Measurements from ENCODE around the gene CHTOP. TPM values are rescaled to one million over a fixed set of nuclear protein-coding genes. Genes with fewer than 3 reads are reported as not detected.
A peak's percentile ranks its signal among the peaks of the same experiment; 100 is the strongest.

CHTOP gene
- total RNA-seq, 1 experiment from 2014 or later = 85.1 TPM

DNA sequence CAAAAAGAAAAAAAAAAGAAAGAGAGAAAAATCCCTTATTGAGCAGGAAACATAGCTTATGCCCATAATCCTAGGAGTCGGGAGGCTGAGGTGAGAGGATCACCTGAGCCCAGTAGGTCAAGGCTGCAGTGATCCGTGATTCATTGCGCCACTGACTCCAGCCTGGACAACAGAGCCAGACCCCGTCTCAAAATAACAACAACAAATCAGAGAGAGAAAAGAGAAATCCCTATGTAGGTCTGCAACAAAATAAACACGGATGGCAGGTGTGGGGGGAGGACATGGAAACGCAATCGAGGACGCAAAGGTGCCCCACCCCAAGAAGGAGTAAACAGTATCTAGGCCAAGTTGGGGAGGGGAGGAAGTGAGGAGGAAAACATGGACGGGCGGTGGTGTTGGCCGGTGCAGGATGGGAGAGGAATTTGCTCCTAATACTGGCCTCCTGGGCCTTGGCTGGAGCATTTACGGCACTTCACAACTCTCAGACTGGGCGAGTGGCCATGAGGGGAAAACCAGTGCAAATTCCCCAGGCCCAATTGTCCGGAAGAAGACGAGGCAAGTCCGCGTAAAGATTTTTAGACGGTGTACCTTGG, 609 bp upstream of the CHTOP start:
- TF ChIP-seq, protein P1, sequence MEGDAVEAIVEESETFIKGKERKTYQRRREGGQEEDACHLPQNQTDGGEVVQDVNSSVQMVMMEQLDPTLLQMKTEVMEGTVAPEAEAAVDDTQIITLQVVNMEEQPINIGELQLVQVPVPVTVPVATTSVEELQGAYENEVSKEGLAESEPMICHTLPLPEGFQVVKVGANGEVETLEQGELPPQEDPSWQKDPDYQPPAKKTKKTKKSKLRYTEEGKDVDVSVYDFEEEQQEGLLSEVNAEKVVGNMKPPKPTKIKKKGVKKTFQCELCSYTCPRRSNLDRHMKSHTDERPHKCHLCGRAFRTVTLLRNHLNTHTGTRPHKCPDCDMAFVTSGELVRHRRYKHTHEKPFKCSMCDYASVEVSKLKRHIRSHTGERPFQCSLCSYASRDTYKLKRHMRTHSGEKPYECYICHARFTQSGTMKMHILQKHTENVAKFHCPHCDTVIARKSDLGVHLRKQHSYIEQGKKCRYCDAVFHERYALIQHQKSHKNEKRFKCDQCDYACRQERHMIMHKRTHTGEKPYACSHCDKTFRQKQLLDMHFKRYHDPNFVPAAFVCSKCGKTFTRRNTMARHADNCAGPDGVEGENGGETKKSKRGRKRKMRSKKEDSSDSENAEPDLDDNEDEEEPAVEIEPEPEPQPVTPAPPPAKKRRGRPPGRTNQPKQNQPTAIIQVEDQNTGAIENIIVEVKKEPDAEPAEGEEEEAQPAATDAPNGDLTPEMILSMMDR (IDR thresholded peaks at IDR 0.05; ENCODE audit: insufficient read depth in 1 of 2, low read depth in 1 of 2, low read length in 1 of 2, severe bottlenecking in 1 of 2, unreplicated experiment in 1 of 2) = no peak
- Mint-ChIP-seq H3K27me3 (ENCODE audit: insufficient read depth, unreplicated experiment) (no peaks in the 10 kb centered on the region), H3K4me3 (ENCODE audit: unreplicated experiment) (peak overlapping the region; percentile 98), H3K4me1 (ENCODE audit: low read depth, unreplicated experiment) (peaks cover 33% of the 10 kb centered on the region), H3K27ac (ENCODE audit: unreplicated experiment) (peak overlapping the region; percentile 99), H3K36me3 (ENCODE audit: insufficient read depth, unreplicated experiment) (peaks cover 50% of the 10 kb centered on the region), H3K9me3 (ENCODE audit: unreplicated experiment) (peaks cover 5% of the 10 kb centered on the region)
- Histone ChIP-seq H3K36me3 (ENCODE audit: control insufficient read depth, insufficient read depth, low read length) (peaks cover 3% of the 10 kb centered on the region), H3K4me3 (ENCODE audit: low read depth, low read length) (no peak overlapping the region), H3K4me1 (peaks cover 26% of the 10 kb centered on the region), H3K27me3 (replicated peaks; ENCODE audit: control insufficient read depth, insufficient read depth, low read length) (no peaks in the 10 kb centered on the region), H3K9me3 (no peaks in the 10 kb centered on the region)
- DNase-seq = no peak
- POLR2A ChIA-PET = interaction anchor here (0.6 to 2.2 kb wide), 19 partner anchors 10 to 345 kb away, joined by 3 to 34 read pairs (median 5); partner anchors contain the start of genes INTS3, JTB, S100A14 and S100A16
- intact Hi-C loops (cut with micrococcal nuclease; ENCODE audit: unreplicated experiment) = loop anchor here (5.0 kb wide), 1 partner anchor 109 kb away; no protein-coding TSS in a partner anchor
- BruUV-seq (replicated peaks) = no TSS peak
- CTCF ChIA-PET = interaction anchor here (0.6 to 2.1 kb wide), 9 partner anchors 15 to 125 kb away, joined by 3 to 16 read pairs (median 5); partner anchors contain the start of genes S100A14 and S100A16

DNA sequence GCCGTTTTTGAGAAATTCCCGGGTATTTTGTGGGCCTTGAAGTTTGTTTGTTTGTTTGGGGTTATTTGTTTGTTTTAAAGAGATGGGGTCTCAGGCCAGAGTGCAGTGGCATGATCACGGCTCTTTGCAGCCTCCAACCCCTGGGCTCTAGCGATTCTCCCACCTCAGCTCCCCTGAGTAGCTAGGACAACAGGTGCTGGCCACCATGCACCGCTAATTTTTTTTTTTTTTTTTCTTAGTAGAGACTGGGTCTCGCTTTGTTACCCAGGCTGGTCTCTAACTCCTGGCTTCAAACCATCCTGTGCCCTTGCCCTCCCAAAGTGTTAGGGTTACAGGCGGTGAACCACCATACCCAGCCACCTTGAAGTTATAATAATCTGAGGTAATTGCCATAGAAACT, 2.0 kb downstream of the CHTOP start:
- Histone ChIP-seq H3K4me1 (peaks cover 12% of the 10 kb centered on the region), H3K36me3 (ENCODE audit: control insufficient read depth, insufficient read depth, low read length) (peaks cover 4% of the 10 kb centered on the region), H3K9me3 (no peaks in the 10 kb centered on the region), H3K27me3 (replicated peaks; ENCODE audit: control insufficient read depth, insufficient read depth, low read length) (no peaks in the 10 kb centered on the region), H3K4me3 (ENCODE audit: low read depth, low read length) (no peak overlapping the region)
- Mint-ChIP-seq H3K27me3 (ENCODE audit: insufficient read depth, unreplicated experiment) (no peaks in the 10 kb centered on the region), H3K9me3 (ENCODE audit: unreplicated experiment) (peaks cover 5% of the 10 kb centered on the region), H3K27ac (ENCODE audit: unreplicated experiment) (no peak overlapping the region), H3K4me1 (ENCODE audit: low read depth, unreplicated experiment) (peaks cover 24% of the 10 kb centered on the region), H3K36me3 (ENCODE audit: insufficient read depth, unreplicated experiment) (peaks cover 70% of the 10 kb centered on the region), H3K4me3 (ENCODE audit: unreplicated experiment) (peak overlapping the region; percentile 47)
- TF ChIP-seq, protein P1 (IDR thresholded peaks at IDR 0.05; ENCODE audit: insufficient read depth in 1 of 2, low read depth in 1 of 2, low read length in 1 of 2, severe bottlenecking in 1 of 2, unreplicated experiment in 1 of 2) = no peak
- no peak for DNase-seq
- POLR2A ChIA-PET = no interaction called here
- CTCF ChIA-PET = no interaction called here
- intact Hi-C loops (cut with micrococcal nuclease; ENCODE audit: unreplicated experiment) = loop anchor here (2.0 kb wide), 1 partner anchor 35 kb away; the partner anchor contains the start of gene ILF2
- no TSS peak for BruUV-seq (replicated peaks)

DNA sequence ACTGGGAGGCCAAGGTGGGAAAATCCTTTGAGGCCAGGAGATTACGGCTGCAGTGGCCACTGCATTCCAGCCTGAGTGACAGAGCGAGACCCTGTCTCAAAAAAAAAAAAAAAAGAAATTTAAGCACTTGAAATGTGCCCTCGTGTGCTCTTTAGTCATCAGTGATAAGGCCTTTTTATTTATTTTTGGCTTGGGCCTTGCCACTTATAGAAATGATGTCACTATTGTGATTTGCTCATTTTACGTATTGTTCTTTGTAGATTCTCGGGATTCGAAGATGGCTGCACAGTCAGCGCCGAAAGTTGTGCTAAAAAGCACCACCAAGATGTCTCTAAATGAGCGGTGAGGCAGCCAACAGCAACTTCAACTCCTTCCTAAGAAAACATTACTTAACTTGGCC, 2.4 kb downstream of the CHTOP start:
- BruUV-seq (replicated peaks) = no TSS peak
- H3K4me1 Mint-ChIP-seq (ENCODE audit: low read depth, unreplicated experiment) = peaks cover 20% of the 10 kb centered on the region
- no peak overlapping the region for H3K4me3 ChIP-seq (ENCODE audit: low read depth, low read length)

More for the DNA sequence above, 2.4 kb downstream of the CHTOP start:
- peaks cover 8% of the 10 kb centered on the region for H3K4me1 ChIP-seq
- H3K27ac Mint-ChIP-seq (ENCODE audit: unreplicated experiment) = no peak overlapping the region
- H3K27me3 Mint-ChIP-seq (ENCODE audit: insufficient read depth, unreplicated experiment) = no peaks in the 10 kb centered on the region
- no peaks in the 10 kb centered on the region for H3K9me3 ChIP-seq
- H3K9me3 Mint-ChIP-seq (ENCODE audit: unreplicated experiment) = peaks cover 5% of the 10 kb centered on the region
- H3K36me3 ChIP-seq (ENCODE audit: control insufficient read depth, insufficient read depth, low read length) = peaks cover 4% of the 10 kb centered on the region
- CTCF ChIA-PET = no interaction called here
- peak overlapping the region; percentile 49 for H3K4me3 Mint-ChIP-seq (ENCODE audit: unreplicated experiment)
- no peak for DNase-seq
- intact Hi-C loops (cut with micrococcal nuclease; ENCODE audit: unreplicated experiment) = no loop called here
- no peaks in the 10 kb centered on the region for H3K27me3 ChIP-seq (replicated peaks; ENCODE audit: control insufficient read depth, insufficient read depth, low read length)
- H3K36me3 Mint-ChIP-seq (ENCODE audit: insufficient read depth, unreplicated experiment) = peaks cover 74% of the 10 kb centered on the region
- POLR2A ChIA-PET = no interaction called here
- TF ChIP-seq, protein P1 (IDR thresholded peaks at IDR 0.05; ENCODE audit: insufficient read depth in 1 of 2, low read depth in 1 of 2, low read length in 1 of 2, severe bottlenecking in 1 of 2, unreplicated experiment in 1 of 2) = no peak

Data from Caco-2 (cell line).